GM10266 (cell line): ENCODE data around the gene PIAS1.

Experiments used
- DNase-seq: peaks from one replicate; pipeline ENCODE4 v3.0.0; 2012; ENCODE audit errors: extremely low spot score
- CTCF ChIP-seq: IDR thresholded peaks from 2 replicates; pipeline ENCODE4 v1.5.1; 2012; ENCODE audit warnings: mild to moderate bottlenecking, low read depth; ENCODE audit not compliant: control insufficient read depth, insufficient read depth; ENCODE audit errors: missing control alignments

Gene PIAS1

GRCh38 chr15:68018797-68019444 lies 35.2 kb upstream of the PIAS1 start:
- DNase-seq = peak; percentile 20
- TF ChIP-seq CTCF = no peak

GRCh38 chr15:68019814-68020525 lies 34.1 kb upstream of the PIAS1 start:
- no peak for DNase-seq

GRCh38 chr15:68020685-68021084 lies 33.4 kb upstream of the PIAS1 start:
- no peak for TF ChIP-seq CTCF
- DNase-seq = no peak

More at GRCh38 chr15:68019814-68020525, 34.1 kb upstream of the PIAS1 start:
- TF ChIP-seq CTCF = no peak

- TF ChIP-seq CTCF = no peak
- DNase-seq = no peak
These were observed 32.1 kb upstream of the PIAS1 start for GRCh38 chr15:68022061-68022460.

- TF ChIP-seq CTCF = no peak
- no peak for DNase-seq
These were observed 30.6 kb upstream of the PIAS1 start for GRCh38 chr15:68023307-68024101.

- DNase-seq = no peak
- no peak for TF ChIP-seq CTCF
These were observed 28.2 kb upstream of the PIAS1 start for GRCh38 chr15:68025835-68026424.
